Subcutaneous abdominal adipose tissue (tissue), 5 donors: ENCODE results near the gene ITGA3.
A peak's percentile ranks its signal among the peaks of the same experiment; 100 is the strongest.

Experiments used
- H3K27ac ChIP-seq: one replicate; pipeline ENCODE4 v1.7.0; 2013; ENCODE audit warnings: low read depth, mild to moderate bottlenecking, inconsistent platforms, low read length, moderate library complexity
- H3K27me3 ChIP-seq, 5 donors: one replicate each; pipeline ENCODE4 v1.7.0; 2013; ENCODE audit warnings: low read length in 5 of 5, inconsistent platforms in 1 of 5; ENCODE audit not compliant: control insufficient read depth in 5 of 5, insufficient read depth in 4 of 5
- H3K36me3 ChIP-seq, 5 donors: one replicate each; pipeline ENCODE4 v1.7.0; 2013; ENCODE audit warnings: low read length in 5 of 5; ENCODE audit not compliant: control insufficient read depth in 5 of 5, insufficient read depth in 5 of 5
- H3K4me1 ChIP-seq, 5 donors: one replicate each; pipeline ENCODE4 v1.7.0; 2013; ENCODE audit warnings: low read length in 5 of 5, mild to moderate bottlenecking in 3 of 5, moderate library complexity in 1 of 5; ENCODE audit not compliant: control insufficient read depth in 5 of 5, insufficient read depth in 5 of 5
- H3K4me3 ChIP-seq, 5 donors: one replicate each; pipeline ENCODE4 v1.7.0; 2013; ENCODE audit warnings: low read length in 5 of 5, low read depth in 1 of 5
- H3K9ac ChIP-seq, 5 donors: one replicate each; pipeline ENCODE4 v1.7.0; 2013; ENCODE audit warnings: low read length in 5 of 5, mild to moderate bottlenecking in 4 of 5, moderate library complexity in 3 of 5
- H3K9me3 ChIP-seq, 5 donors: one replicate each; pipeline ENCODE4 v1.7.0; 2013; ENCODE audit warnings: low read length in 5 of 5; ENCODE audit not compliant: control insufficient read depth in 5 of 5
- donor health status: healthy.
- donor health status: healthy.
- donor health status: healthy.
- donor health status: healthy.
- donor health status: healthy.

Gene ITGA3

DNA sequence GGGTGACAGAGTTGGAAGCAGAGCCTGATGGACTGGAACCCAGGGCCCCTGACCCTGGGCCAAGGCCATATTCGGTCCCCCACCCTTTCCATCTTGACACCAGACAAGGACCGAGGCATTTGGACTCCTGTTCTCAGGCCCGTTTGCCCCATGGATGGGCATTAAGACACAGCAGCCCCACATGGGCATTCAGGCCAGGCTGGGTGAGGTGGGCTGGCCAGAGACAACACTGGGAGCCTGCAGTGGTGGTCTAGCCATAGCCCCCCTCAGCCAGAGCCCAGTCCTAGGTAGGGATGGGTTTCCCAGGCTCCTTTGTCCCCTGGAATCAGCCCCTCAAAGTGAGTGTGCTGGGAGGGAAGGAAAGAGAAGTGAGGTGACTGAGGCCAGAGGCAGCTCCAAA, 40.8 kb downstream of the ITGA3 start:
- Histone ChIP-seq H3K4me1 (peaks cover 15 to 68% (median 66%) of the 10 kb centered on the region in 5 donors), H3K27ac (peak overlapping the region; percentile 89), H3K4me3 (peak overlapping the region; percentile 67 to 90 (median 86)), H3K27me3 (no peaks in the 10 kb centered on the region), H3K36me3 (peaks cover 0 to 45% (median 38%) of the 10 kb centered on the region in 5 donors), H3K9me3 (no peaks in the 10 kb centered on the region), H3K9ac (peak overlapping the region; percentile 38 to 90 (median 88))

DNA sequence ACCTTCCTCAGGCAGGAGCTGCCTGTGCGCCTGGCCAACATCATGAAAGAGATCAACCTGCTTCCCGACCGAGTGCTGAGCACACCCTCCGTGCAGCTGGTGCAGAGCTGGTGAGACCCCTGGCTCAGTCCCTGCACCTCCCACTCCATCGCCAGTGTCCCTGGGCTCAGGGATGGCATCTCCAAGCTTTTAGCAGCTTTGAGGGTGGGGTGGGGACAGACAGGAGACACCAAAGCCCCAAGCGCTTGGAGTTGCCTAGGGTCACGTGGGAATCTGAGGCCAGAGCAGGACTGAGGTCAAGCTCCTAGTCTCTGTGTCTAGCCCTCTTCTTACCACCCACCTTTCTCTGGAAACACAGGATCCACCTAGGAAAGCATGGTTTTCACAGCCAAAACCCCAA, 41.5 kb downstream of the ITGA3 start:
- peak overlapping the region in 4 of 5 donors; percentile 38 to 90 (median 88) for H3K9ac ChIP-seq
- H3K4me3 ChIP-seq, result peak overlapping the region in 1 of 5 donors; percentile 22
- peak overlapping the region; percentile 89 for H3K27ac ChIP-seq
- H3K9me3 ChIP-seq, result no peaks in the 10 kb centered on the region
- H3K4me1 ChIP-seq, result peaks cover 15 to 75% (median 73%) of the 10 kb centered on the region in 5 donors
- no peaks in the 10 kb centered on the region for H3K27me3 ChIP-seq
- peaks cover 0 to 45% (median 38%) of the 10 kb centered on the region in 5 donors for H3K36me3 ChIP-seq

DNA sequence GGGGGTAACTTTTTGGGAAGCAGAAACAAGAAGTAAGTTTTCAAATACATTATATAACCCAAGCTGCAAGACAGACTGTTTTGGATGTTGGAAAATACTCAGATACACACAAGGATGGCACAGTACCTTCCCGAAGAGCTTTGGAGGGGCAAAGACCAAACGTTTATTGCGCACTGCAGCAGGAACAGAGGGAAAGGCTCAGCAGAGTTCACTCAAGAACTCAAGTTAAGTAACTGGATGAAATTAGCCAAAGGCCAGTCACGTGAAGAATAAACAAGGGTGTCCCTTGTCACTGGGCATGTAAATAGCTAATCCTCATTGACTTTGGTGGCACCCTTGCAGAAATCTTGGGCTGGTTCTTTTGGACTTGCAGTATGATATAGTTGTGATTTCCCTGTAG, 42.0 kb downstream of the ITGA3 start:
- H3K36me3 ChIP-seq, result peaks cover 0 to 45% (median 38%) of the 10 kb centered on the region in 5 donors
- no peaks in the 10 kb centered on the region for H3K9me3 ChIP-seq
- no peak overlapping the region for H3K9ac ChIP-seq
- H3K4me1 ChIP-seq, result peaks cover 17 to 80% (median 78%) of the 10 kb centered on the region in 5 donors
- H3K4me3 ChIP-seq, result no peak overlapping the region
- no peaks in the 10 kb centered on the region for H3K27me3 ChIP-seq
- peak overlapping the region; percentile 89 for H3K27ac ChIP-seq

DNA sequence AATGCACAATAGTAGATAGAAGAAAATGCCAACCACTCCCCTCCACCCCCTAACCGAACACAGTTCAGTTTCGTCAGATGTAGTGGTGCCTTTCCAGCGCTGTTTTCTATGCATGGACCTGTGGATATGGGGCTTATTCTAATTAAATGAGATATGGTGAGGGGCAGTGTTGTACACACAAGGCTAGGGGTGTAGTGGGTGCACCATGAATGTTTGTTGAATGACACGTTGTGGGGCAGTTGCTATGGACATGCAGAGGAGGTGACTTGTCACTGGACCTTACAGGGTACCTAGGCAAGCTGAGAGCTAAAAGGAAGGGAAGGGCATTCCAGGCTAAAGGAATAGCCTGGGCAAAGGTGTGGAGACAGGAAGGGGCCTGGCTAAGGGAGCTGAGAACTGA, 42.7 kb downstream of the ITGA3 start:
- peaks cover 0 to 49% (median 38%) of the 10 kb centered on the region in 5 donors for H3K36me3 ChIP-seq
- H3K4me1 ChIP-seq, result peaks cover 18 to 86% (median 84%) of the 10 kb centered on the region in 5 donors
- H3K27ac ChIP-seq, result peak overlapping the region; percentile 89
- no peaks in the 10 kb centered on the region for H3K9me3 ChIP-seq
- peak overlapping the region in 2 of 5 donors; percentile 21 to 27 for H3K9ac ChIP-seq
- H3K27me3 ChIP-seq, result no peaks in the 10 kb centered on the region
- H3K4me3 ChIP-seq, result no peak overlapping the region

DNA sequence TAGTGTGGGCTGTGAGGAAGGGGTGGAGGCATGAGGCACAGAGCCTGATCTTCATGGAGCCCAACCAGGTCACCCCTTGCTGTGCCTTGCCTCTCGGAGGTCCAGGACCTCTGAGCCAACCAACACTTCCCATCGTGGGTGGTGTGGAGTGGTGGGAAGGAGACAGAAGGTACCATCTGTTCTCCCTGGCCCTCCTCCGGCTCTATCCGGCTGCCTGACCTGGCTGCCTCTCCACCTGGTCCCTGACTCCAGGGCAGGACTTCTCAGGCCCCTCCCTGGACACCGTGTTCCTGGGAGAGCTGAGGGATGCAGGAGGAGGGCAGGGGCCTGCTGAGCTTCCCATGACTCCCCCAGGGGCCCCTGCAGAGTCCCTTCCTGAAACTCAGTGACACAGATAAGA, 43.1 kb downstream of the ITGA3 start:
- H3K27ac ChIP-seq, result peak overlapping the region; percentile 89
- H3K27me3 ChIP-seq, result no peaks in the 10 kb centered on the region
- no peaks in the 10 kb centered on the region for H3K9me3 ChIP-seq
- H3K4me1 ChIP-seq, result peaks cover 18 to 90% (median 89%) of the 10 kb centered on the region in 5 donors
- H3K9ac ChIP-seq, result peak overlapping the region in 1 of 5 donors; percentile 21
- no peak overlapping the region for H3K4me3 ChIP-seq
- peaks cover 0 to 53% (median 41%) of the 10 kb centered on the region in 5 donors for H3K36me3 ChIP-seq

DNA sequence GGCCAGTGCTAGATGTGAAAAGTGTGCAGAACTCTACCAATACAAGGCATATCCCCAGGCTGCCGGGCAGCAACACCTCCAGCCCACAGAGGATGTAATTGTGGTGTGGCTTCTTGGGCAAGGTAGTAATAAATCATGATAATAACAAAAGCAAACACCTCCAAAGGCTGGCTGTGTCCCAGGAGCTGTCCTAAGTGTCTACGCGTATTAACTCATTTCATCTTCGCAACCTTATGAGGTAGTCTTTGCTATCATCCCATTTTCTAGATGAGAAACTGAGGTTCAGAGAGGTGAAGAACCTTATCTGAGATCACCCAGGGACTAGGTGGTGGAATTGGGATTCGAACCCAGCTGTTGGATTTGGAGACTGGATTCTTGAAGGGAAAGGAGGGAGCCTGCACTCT, 44.6 kb downstream of the ITGA3 start:
- H3K36me3 ChIP-seq, result peaks cover 0 to 66% (median 48%) of the 10 kb centered on the region in 5 donors
- peak overlapping the region in 4 of 5 donors; percentile 4 to 59 (median 36) for H3K9ac ChIP-seq

DNA sequence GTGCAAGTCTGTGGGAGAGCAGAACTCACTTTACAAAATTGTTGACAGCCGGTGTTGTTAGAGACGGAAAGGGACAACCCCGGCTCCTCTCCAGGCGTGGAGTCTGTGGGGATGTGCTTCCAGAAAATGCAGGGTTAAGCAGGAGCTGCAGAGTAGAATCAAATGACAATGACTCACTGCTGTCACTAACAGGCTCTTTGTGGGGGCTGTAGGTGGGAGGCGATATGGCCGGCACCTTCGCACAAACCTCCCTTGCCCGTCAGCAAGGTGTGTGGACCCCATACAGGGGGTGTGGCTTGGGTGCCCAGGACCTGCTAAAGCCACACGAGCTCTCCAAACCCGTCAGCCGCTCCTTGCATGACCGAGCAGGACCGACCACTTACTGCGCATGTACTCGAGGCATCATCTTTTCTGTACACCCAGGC, 45.0 kb downstream of the ITGA3 start:
- Histone ChIP-seq H3K27me3 (no peaks in the 10 kb centered on the region), H3K9me3 (no peaks in the 10 kb centered on the region), H3K27ac (peak overlapping the region; percentile 91), H3K4me1 (peaks cover 18 to 80% (median 77%) of the 10 kb centered on the region in 5 donors), H3K4me3 (peak overlapping the region in 3 of 5 donors; percentile 6 to 36 (median 29)), H3K36me3 (peaks cover 0 to 70% (median 52%) of the 10 kb centered on the region in 5 donors), H3K9ac (peak overlapping the region in 2 of 5 donors; percentile 38 to 59)

More for the DNA sequence above, 44.6 kb downstream of the ITGA3 start:
- peak overlapping the region; percentile 91 for H3K27ac ChIP-seq
- no peak overlapping the region for H3K4me3 ChIP-seq
- no peaks in the 10 kb centered on the region for H3K9me3 ChIP-seq
- no peaks in the 10 kb centered on the region for H3K27me3 ChIP-seq
- H3K4me1 ChIP-seq, result peaks cover 18 to 85% (median 82%) of the 10 kb centered on the region in 5 donors

DNA sequence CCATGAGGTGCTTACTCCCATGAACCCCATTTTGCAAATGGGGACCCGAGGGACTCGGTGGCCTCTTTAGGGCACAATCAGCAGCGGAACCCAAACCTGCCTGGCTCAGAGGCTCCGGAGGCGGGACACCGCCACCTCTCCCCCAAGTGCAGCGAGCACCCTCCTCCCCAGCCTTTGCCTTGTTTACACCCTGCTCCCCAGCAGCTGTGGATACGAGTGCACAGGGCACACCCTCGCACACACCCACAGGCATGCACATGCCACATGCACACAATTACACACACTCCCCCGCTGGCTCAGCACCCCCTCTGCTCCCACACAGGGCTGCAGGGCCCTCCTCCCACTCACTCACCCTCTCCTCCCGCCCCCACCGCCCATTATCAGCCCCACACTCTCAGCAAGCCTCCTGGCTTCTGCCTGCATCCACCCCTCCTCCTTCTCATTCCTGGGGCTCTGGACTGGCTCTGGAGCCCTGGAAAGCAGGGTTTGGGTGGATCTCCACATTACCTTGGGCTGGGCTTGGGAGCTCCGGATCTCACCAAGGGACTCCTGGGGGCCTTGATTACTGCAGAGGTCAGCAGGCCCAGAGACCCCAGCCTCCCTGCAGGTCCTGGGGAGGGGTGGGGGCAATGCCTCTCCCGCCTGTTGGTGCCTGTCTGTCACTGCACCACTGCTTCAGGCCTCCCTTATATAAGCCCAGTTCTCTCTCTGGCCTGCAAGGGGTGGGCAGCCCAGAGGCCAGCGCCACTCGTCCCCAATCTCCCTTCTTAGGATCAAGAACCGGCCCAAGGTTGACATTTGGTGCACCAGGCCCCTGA, 45.6 kb downstream of the ITGA3 start:
- H3K4me1 ChIP-seq, result peaks cover 18 to 74% (median 71%) of the 10 kb centered on the region in 5 donors
- peak overlapping the region; percentile 91 for H3K27ac ChIP-seq
- no peaks in the 10 kb centered on the region for H3K27me3 ChIP-seq
- peak overlapping the region in 2 of 5 donors; percentile 6 to 36 for H3K4me3 ChIP-seq
- H3K36me3 ChIP-seq, result peaks cover 0 to 73% (median 55%) of the 10 kb centered on the region in 5 donors
- no peaks in the 10 kb centered on the region for H3K9me3 ChIP-seq
- H3K9ac ChIP-seq, result peak overlapping the region in 4 of 5 donors; percentile 16 to 59 (median 22)

DNA sequence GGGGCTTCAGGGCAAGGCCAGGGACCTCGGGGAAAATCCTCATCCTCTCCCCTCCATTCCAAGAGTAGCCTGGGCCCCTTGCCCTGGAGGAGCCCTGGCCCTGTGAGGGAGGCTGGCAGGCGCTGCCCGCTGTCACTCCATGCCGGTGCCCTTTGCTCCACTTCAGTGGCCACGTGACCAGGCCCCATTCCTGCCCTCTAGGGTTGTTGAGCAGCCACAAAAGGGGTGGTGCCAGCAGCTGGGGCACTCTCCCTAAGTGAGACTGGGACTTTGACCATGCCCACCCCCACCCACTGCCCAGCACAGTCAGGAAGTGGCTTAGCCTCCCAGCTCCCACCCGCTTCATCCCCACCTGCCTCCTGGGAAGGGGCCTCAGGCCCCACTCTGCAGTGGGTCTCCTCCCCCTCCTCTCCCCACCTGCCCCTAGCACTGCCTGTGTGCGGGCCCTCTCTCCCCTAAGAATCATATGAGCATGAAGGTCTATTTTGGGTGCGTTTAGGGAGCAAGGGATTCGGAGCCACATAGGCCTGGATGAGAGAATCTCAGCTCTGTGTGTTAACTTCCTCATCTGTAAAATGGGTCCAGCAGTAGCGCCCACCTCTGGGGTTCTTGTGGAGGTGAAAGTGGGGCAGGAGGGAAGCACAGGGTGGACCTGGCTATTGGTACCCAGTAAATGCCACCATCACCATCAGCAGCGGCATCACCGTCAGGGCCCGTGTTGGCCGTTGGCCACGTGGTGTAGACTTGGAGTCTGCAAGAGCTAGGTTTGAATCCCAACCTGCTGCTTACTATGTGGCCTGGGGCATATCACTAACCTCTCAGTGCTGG, 46.5 kb downstream of the ITGA3 start:
- Histone ChIP-seq H3K4me3 (peak overlapping the region in 1 of 5 donors; percentile 39), H3K4me1 (peaks cover 15 to 66% (median 63%) of the 10 kb centered on the region in 5 donors), H3K9me3 (no peaks in the 10 kb centered on the region), H3K9ac (peak overlapping the region in 3 of 5 donors; percentile 17 to 38 (median 27)), H3K27me3 (no peaks in the 10 kb centered on the region), H3K36me3 (peaks cover 0 to 76% (median 57%) of the 10 kb centered on the region in 5 donors), H3K27ac (peak overlapping the region; percentile 91)
